GM10266 (cell line): ENCODE results near the gene WDR53.

Source experiments
- DNase-seq: peaks from one replicate; pipeline ENCODE4 v3.0.0; 2012; ENCODE audit errors: extremely low spot score
- CTCF ChIP-seq: IDR thresholded peaks from 2 replicates; pipeline ENCODE4 v1.5.1; 2012; ENCODE audit warnings: mild to moderate bottlenecking, low read depth; ENCODE audit not compliant: control insufficient read depth, insufficient read depth; ENCODE audit errors: missing control alignments

The WDR53 gene

GRCh38 chr3:196546537-196546936 is 21.8 kb downstream of the WDR53 start:
- no peak for TF ChIP-seq CTCF
- DNase-seq, result no peak

GRCh38 chr3:196544491-196544992 is 23.8 kb downstream of the WDR53 start:
- DNase-seq, result no peak

GRCh38 chr3:196541684-196542445 is 26.5 kb downstream of the WDR53 start:
- TF ChIP-seq CTCF, result no peak
- no peak for DNase-seq

More at GRCh38 chr3:196544491-196544992, 23.8 kb downstream of the WDR53 start:
- TF ChIP-seq CTCF, result no peak

- DNase-seq, result peak; percentile 77
- peak; percentile 90 for TF ChIP-seq CTCF
Measured at GRCh38 chr3:196537319-196537984, 30.9 kb downstream of the WDR53 start.

GRCh38 chr3:196533260-196533681 is 35.1 kb downstream of the WDR53 start:
- no peak for DNase-seq

GRCh38 chr3:196531418-196531817 is 36.9 kb downstream of the WDR53 start:
- no peak for TF ChIP-seq CTCF
- DNase-seq, result no peak

More at GRCh38 chr3:196533260-196533681, 35.1 kb downstream of the WDR53 start:
- TF ChIP-seq CTCF, result no peak
